Endothelial cell of hepatic sinusoid (primary cell): ENCODE data around the gene APBB3.
"Not testable (repeated sequence)": the region's sequence is repeated elsewhere in the genome, so short reads cannot be mapped to it uniquely, and the experiment has no call there.

Experiments
- in situ Hi-C: cut with HindIII; loops from 2 replicates; pipeline ENCODE4 v1.10.0; 2017; ENCODE audit warnings: low sequenced_read_pairs

The APBB3 gene, protein sequence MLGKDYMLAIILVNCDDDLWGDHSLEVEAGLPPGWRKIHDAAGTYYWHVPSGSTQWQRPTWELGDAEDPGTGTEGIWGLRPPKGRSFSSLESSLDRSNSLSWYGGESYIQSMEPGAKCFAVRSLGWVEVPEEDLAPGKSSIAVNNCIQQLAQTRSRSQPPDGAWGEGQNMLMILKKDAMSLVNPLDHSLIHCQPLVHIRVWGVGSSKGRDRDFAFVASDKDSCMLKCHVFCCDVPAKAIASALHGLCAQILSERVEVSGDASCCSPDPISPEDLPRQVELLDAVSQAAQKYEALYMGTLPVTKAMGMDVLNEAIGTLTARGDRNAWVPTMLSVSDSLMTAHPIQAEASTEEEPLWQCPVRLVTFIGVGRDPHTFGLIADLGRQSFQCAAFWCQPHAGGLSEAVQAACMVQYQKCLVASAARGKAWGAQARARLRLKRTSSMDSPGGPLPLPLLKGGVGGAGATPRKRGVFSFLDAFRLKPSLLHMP

DNA sequence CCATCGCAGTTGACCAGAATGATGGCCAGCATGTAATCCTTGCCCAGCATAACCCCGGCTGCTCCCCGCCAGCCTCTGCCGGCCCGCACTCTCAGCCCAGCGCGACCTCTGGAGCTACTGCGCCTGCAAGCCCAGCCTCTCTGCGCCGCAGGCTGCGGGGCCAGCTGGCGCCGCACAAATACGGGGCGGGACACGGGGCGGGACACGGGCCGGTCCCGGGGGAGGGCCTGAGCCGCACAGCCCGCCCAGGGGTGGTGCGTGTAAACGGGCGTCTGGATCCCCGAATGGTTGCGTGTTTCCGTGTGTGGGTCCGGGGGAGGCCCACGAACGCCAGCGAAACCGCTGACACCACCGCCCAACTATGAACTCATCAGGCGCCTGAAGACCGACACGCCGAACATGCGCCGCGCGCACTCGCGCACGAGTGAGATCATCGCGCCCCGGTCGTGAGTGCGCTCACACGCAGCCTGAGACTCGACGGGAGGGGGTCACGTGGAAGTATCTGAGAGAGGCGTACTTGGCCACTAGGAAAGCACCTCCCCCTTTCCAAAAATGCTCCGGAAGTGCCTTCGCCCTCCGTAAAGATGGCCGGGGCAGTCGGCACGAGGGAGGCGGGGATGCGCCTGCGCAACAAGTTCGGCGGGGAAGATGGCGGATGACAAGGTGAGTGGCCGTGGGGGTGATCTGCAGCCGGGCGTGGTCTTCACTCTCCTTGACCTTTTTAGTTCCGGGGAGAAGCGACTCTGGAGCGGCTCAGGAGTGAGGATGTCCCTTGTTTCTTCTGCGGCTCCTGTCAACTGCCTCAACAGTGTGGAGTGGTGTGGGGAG, at the start of gene APBB3, which contains the start of gene SLC35A4:
TSS of gene APBB3 (minus strand) at position 403 of the 828 bp plus-strand sequence. CDS start at position 50, 353 bp downstream.
TSS of gene SLC35A4 (plus strand) at position 633 of the 828 bp plus-strand sequence. CDS start 2,342 bp downstream, outside the sequence.
- in situ Hi-C loops = loop anchor here (5.0 kb wide), 1 partner anchor 93 kb away; no protein-coding TSS in a partner anchor

DNA sequence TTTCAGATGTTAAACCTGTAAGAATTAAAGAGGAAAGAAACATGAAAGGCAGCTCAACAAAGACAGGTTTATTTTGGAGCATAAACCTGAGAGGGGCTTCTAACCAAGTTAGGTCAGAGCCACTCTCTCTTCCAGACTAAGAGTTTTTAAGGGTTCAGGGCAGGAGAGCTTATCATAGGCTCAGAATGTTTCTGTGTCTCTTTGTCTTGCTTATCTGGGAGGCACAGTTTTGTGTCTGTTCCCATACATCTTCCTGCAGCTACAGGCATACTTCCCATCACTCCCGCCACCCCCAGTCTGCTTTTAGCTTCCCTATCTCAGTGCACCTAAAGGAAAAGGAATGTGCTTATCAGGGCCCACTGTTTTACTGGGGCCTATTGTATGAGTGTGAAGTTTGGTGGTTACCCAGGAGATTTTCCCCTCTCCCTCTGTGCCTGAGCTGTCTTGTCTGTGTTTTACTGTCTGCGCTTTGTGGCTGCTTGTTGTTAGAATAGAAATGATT, 46.7 kb upstream of the APBB3 start:
- in situ Hi-C loops = no loop called here

GRCh38 chr5:140609126-140609525, 44.7 kb upstream of the APBB3 start:
- in situ Hi-C loops = no loop called here

DNA sequence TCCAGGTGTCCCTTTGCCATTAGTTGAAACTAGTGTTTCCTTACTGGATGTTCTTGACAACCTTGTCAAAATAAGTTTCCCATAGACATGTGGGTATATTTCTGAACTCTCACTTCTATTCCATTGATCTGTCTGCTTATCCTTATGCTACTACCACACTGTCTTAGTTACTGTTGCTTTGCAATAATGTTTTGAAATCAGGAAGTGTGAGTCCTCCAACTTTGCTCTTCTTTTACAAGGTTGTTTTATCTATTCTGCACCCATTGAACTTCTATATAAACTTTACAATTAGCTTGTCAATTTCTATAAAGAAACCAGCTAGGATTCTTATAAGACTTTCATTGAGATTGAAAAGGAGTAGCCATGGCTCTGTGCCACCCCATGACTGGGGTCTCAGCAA, 44.3 kb upstream of the APBB3 start:
- in situ Hi-C loops = no loop called here

- in situ Hi-C loops = no loop called here
These were observed 42.6 kb upstream of the APBB3 start for GRCh38 chr5:140607031-140607430.

DNA sequence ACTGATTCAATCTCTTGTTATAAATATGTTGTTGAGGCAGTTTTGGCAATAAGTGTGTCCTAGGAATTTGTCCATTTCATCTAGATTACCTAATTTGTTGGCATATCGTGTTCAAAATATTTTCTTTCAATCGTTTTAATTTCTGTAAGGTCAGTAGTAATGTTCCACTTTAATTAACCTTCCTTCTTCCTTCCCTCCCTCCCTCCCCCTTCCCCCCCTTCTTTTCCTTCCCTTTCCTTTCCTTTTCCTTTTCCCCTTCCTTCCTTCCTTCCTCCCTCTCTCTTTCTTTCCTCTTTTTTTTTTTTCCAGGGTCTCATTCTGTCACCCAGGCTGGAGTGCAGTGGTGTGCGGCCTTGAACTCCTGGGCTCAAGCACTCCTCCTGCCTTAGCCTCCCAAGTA, 41.5 kb upstream of the APBB3 start:
- in situ Hi-C loops = no loop called here

DNA sequence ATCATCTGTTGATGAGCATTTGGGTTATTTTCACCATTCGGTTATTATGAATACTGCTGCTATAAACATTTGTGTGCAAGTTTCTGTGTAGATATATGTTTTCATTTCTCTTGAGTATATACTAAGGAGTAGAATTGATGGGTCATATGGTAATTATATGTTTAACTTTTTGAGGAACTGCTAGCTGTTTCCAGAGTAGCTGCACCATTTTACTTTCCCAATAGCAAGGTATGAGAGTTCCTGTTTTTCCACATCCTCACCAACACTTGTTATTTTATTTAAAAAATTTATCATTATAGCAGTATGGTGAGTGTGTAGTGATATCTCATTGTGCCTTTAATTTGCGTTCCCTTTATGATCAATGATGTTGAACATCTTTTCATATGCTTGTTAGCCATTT, 39.3 kb upstream of the APBB3 start:
- in situ Hi-C loops = no loop called here

DNA sequence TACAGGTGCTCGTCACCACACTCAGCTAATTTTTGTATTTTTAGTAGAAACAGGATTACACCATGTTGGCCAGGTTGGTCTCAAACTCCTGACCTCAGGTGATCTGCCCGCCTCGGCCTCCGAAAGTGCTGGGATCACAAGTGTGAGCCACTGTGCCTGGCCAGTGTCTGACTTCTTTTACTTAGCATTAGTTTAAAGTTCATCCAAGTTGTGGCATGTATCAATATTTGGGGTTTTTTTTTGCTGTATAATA, 39.0 kb upstream of the APBB3 start:
- in situ Hi-C loops = not testable (repeated sequence)

- in situ Hi-C loops = no loop called here
These were observed 37.7 kb upstream of the APBB3 start for GRCh38 chr5:140602147-140602546.

- in situ Hi-C loops = no loop called here
These were observed 35.7 kb upstream of the APBB3 start for GRCh38 chr5:140600096-140600495.

DNA sequence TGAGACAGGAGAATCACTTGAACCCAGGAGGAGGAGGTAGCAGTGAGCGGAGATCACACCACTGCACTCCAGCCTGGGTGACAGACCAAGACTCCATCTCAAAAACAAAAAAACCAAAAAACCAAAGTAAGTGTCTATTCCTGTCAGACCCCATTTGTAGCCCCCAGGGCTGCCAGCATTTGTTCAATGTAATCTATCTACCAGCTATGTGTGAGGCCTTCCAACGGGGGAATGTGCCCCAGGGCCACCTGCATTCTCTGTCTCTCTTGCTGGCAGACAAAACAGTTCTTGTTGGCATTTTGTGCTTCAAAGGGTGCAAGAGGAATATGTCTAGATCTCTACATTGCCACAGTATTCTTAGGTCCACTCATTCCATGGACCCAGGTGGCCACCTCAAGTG, 34.4 kb upstream of the APBB3 start:
- in situ Hi-C loops = no loop called here

DNA sequence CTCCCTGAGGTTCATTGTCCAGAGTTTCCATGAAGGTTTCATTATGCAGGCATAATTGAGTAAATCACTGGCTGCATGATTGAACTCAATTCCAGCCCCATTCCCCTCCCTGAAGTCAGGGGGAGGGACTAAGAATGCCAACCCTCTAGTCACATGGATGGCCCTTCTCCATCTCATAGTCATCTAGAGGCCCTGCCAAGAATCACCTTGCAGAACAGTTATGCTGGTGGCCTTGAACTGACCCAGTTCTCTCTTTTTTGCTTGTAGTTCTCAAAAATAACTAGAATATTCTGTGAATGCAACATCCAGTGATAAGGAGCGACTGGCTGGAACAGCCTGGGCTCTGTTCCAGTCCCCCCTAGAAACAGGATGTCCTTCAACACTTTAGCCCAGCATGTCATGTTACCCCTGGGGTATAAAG, 31.9 kb upstream of the APBB3 start:
- in situ Hi-C loops = no loop called here

GRCh38 chr5:140595538-140596300, 31.3 kb upstream of the APBB3 start:
- in situ Hi-C loops = no loop called here

DNA sequence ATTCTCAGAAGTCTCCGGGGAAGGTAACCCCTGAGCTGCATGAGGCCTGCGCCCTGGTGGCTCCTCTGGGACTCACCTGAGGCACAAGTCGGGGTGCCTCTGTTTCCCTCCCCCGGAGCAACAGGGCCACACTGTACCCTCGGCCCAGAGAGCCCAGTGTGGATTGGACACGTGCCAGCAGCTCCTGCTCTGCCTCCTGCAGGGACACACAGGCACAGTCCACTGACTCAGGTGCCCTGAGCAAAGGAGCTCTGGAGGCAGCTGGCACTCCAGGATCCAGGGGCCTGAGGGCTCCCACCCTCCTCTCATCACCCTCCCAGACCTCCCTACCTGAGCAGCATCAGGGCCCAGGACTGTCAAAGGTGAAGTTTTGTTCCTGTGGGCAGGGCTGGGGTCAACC, 29.8 kb upstream of the APBB3 start:
- in situ Hi-C loops = no loop called here

- in situ Hi-C loops = not testable (repeated sequence)
These were observed 28.7 kb upstream of the APBB3 start for GRCh38 chr5:140593070-140593469.

DNA sequence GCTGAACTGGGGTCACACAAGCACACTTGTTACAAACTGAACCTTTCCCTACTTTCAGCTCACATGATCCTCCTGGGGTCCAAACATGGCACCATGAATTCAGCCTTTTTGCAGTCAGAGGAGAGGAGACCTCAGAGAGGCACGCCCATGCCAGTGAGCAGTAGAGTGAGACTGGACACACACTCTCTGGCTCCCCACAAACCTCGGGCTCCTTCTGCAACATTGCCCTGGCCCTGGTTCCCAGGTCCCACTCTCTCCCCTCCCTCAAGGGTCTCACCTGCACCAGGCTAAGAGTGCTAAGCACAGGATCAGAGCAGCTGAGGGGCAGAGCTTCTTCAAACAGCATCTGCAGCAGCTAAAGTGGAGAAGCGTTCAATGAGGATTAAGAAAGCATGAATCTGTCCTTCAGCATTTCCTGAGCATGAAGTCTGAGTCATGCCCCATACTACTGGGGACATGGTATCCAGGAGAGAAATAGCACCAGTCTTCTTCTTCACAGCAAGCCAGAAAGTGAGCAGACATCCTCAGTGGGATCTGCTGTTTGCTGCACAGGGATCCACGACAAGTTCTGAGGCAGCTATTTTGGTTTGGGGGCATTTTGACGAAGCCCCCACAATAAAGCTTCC, 27.5 kb upstream of the APBB3 start:
- in situ Hi-C loops = no loop called here

GRCh38 chr5:140590861-140591260, 26.5 kb upstream of the APBB3 start:
- in situ Hi-C loops = no loop called here

DNA sequence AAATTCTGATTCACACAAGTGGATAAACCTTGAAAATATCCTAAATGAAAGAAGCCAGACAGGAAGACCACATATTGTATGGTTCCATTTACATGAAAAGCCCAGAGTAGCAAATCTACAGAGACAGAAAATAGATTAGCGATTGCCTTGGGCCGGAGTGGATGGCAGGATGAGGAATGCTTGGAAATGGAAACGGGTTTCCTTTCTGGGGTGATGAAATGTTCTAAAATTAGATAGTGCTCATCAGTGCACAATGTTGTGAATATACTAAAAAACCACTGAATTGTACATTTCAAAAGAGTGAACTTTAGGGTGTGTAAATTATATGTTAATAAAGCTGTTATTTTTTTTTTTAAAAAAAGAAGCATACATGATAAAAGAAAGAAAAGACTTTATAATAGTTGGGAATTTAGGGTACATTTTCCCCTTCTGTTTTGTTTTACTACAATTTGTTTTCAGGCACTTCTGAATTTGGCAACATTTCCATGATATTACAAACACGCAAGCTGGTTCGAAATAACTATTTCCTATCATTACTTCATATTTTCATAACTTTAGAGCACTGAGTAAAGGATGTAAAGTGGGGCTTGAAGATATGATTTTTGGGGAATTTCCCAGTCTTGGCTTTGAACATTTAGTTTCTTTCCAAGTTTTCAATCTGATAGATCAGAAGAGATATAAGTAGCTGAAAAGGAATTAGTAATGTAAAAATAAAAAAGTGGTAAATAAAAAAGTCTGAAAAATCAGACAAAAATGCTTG, 24.1 kb upstream of the APBB3 start:
- in situ Hi-C loops = no loop called here

DNA sequence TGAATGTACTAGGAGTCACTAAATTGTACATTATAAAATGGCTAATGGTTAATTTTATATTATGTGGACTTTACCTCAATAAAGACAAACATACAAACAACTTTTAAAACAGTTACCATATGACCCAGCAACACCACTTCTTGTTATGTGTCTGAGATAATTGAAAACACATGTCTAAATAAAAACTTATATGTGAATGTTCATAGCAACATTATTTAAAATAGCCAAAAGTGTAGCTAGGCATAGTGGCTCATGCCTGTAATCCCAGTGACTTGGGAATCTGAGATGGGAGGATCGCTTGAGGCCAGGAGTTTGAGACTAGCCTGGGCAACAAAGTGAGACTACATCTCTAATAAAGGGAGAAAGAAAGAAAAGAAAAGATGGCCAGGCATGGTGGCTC, 23.1 kb upstream of the APBB3 start:
- in situ Hi-C loops = no loop called here
